Measurements from ENCODE around the gene LRRC4C.

GRCh38 chr11:40938002-40938401 lies 521.5 kb downstream of the LRRC4C start:
- TF ChIP-seq CTCF (conservative IDR thresholded peaks at IDR 0.05; ENCODE audit: low read depth, low read length) (no peak), EZH2 (IDR thresholded peaks at IDR 0.05; ENCODE audit: low read length, unreplicated experiment) (no peak), EZH2phosphoT487 (IDR thresholded peaks at IDR 0.05; ENCODE audit: borderline replicate concordance, low read length) (no peak)
